ENCODE results near the gene SCARB1. TPM values are rescaled to one million over a fixed set of nuclear protein-coding genes. Genes with fewer than 3 reads are reported as not detected.
A peak's percentile ranks its signal among the peaks of the same experiment; 100 is the strongest.

Gene SCARB1
- polyA plus RNA-seq, 1 experiment = 10.3 TPM

- Histone ChIP-seq H3K27me3 (ENCODE audit: control insufficient read depth, insufficient read depth, low read length) (peaks cover 5% of the 10 kb centered on the region), H3K27ac (ENCODE audit: low read depth, low read length) (peak overlapping the region; percentile 69), H3K4me3 (ENCODE audit: low read depth, low read length) (no peak overlapping the region), H3K9me3 (ENCODE audit: control insufficient read depth, insufficient read depth, low read length) (no peaks in the 10 kb centered on the region)
- ChIA-PET CTCF (interaction anchor here (0.6 to 4.7 kb wide), 36 partner anchors 11 to 767 kb away, joined by 3 to 28 read pairs (median 4); partner anchors contain the start of gene NCOR2), POLR2A (interaction anchor here (0.6 to 2.1 kb wide), 11 partner anchors 11 to 386 kb away, joined by 3 to 9 read pairs (median 5); partner anchors contain the start of genes NCOR2 and UBC)
- no peak for TF ChIP-seq CTCF (IDR thresholded peaks at IDR 0.05; ENCODE audit: low read depth, low read length)
- no peak for DNase-seq (ENCODE audit: low read depth, low spot score)
Observed at GRCh38 chr12:124765581-124766489, 97.8 kb downstream of the SCARB1 start.

GRCh38 chr12:124764870-124765580 is 98.6 kb downstream of the SCARB1 start:
- no peaks in the 10 kb centered on the region for H3K9me3 ChIP-seq (ENCODE audit: control insufficient read depth, insufficient read depth, low read length)
- H3K27ac ChIP-seq (ENCODE audit: low read depth, low read length) = peak overlapping the region; percentile 69
- POLR2A ChIA-PET = interaction anchor here (0.6 to 2.1 kb wide), 13 partner anchors 10 to 385 kb away, joined by 3 to 9 read pairs (median 5); partner anchors contain the start of genes NCOR2 and UBC
- no peak for TF ChIP-seq CTCF (IDR thresholded peaks at IDR 0.05; ENCODE audit: low read depth, low read length)
- H3K27me3 ChIP-seq (ENCODE audit: control insufficient read depth, insufficient read depth, low read length) = peaks cover 10% of the 10 kb centered on the region
- DNase-seq (ENCODE audit: low read depth, low spot score) = peak; percentile 80
- H3K4me3 ChIP-seq (ENCODE audit: low read depth, low read length) = no peak overlapping the region
- CTCF ChIA-PET = interaction anchor here (0.5 to 4.7 kb wide), 22 partner anchors 10 to 732 kb away, joined by 3 to 28 read pairs (median 4); partner anchors contain the start of gene NCOR2

- Histone ChIP-seq H3K27ac (ENCODE audit: low read depth, low read length) (peak overlapping the region; percentile 69), H3K9me3 (ENCODE audit: control insufficient read depth, insufficient read depth, low read length) (no peaks in the 10 kb centered on the region; the same call in 1 of the 2 replicates), H3K4me3 (ENCODE audit: low read depth, low read length) (no peak overlapping the region), H3K27me3 (ENCODE audit: control insufficient read depth, insufficient read depth, low read length) (peaks cover 12% of the 10 kb centered on the region)
- no peak for DNase-seq (ENCODE audit: low read depth, low spot score)
- ChIA-PET POLR2A (interaction anchor here (0.7 to 2.1 kb wide), 4 partner anchors 9 to 377 kb away, joined by 3 to 8 read pairs (median 4); no protein-coding TSS in a partner anchor), CTCF (interaction anchor here (0.5 to 4.7 kb wide), 16 partner anchors 9 to 710 kb away, joined by 3 to 28 read pairs (median 4); no protein-coding TSS in a partner anchor)
- TF ChIP-seq CTCF (IDR thresholded peaks at IDR 0.05; ENCODE audit: low read depth, low read length) = peak; percentile 88
Observed at GRCh38 chr12:124764451-124764850, 99.2 kb downstream of the SCARB1 start.

GRCh38 chr12:124763594-124763979 is 100.1 kb downstream of the SCARB1 start:
- POLR2A ChIA-PET = interaction anchor here (1.9 kb wide), 1 partner anchor 322 kb away, joined by 5 read pairs; no protein-coding TSS in a partner anchor
- Histone ChIP-seq H3K27me3 (ENCODE audit: control insufficient read depth, insufficient read depth, low read length) (peaks cover 13% of the 10 kb centered on the region), H3K27ac (ENCODE audit: low read depth, low read length) (no peak overlapping the region), H3K4me3 (ENCODE audit: low read depth, low read length) (no peak overlapping the region), H3K9me3 (ENCODE audit: control insufficient read depth, insufficient read depth, low read length) (no peaks in the 10 kb centered on the region; the same call in 1 of the 2 replicates)
- TF ChIP-seq CTCF (IDR thresholded peaks at IDR 0.05; ENCODE audit: low read depth, low read length) = no peak
- DNase-seq (ENCODE audit: low read depth, low spot score) = no peak
- CTCF ChIA-PET = interaction anchor here (1.3 to 4.7 kb wide), 2 partner anchors 8 to 55 kb away, joined by 3 to 20 read pairs; no protein-coding TSS in a partner anchor

Data from AG04450 (cell line).